GM21515 (cell line): Measurements from ENCODE around the gene LCNL1.

Experiments
- ATAC-seq: cut with Tn5 transposase; IDR thresholded peaks from one replicate; pipeline ENCODE4 v1.9.1; 2021; ENCODE audit not compliant: unreplicated experiment

Gene LCNL1

DNA sequence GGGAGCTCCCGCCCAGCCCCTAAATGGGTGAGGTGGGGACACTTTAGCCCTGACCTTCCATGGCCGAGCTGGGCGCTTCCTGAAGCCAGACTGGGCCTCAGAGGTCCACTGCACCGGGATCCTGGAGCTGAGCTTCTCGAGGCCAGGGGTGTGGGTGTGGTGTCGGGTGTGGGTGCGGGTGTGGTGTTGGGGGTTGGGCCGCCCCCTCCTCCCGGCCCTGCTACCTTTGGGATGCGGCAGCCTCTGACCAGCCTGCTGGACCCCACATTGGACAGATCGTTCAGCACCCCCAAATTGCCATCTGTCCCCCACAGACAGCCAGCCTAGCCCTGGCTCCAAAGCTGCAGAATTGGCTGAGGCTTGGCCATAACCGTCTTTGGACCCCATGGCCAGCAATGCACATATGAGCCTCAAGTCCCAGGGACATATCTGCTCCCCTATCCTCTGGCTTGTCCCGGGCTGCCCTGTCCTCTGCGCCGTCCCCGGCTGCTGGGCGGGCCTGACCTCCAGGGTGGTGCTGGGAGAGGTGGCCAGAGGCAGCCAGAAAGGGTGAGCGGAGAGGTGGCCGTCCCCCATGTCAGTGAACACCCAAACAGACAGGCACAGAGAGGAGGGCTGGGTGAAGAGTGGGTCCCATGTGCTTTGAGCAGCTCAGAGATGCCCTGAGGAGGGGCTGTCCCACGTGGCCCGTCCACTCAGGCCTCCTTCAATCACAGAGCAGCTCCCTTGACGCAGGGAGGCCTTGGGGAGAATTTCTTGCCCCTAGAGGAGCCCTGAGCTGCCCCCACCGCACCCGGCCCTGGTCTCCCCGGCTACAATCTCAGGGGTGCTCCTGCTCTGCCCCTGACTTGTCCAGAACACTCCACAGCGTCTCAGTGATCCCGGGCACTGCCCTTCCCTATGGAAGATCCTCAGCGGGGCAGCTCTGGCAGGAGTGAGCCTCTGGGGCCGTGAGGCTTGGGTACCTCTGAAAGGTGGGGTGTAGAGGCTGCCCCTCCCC lies 8.9 kb upstream of the LCNL1 start:
- ATAC-seq = no peak

DNA sequence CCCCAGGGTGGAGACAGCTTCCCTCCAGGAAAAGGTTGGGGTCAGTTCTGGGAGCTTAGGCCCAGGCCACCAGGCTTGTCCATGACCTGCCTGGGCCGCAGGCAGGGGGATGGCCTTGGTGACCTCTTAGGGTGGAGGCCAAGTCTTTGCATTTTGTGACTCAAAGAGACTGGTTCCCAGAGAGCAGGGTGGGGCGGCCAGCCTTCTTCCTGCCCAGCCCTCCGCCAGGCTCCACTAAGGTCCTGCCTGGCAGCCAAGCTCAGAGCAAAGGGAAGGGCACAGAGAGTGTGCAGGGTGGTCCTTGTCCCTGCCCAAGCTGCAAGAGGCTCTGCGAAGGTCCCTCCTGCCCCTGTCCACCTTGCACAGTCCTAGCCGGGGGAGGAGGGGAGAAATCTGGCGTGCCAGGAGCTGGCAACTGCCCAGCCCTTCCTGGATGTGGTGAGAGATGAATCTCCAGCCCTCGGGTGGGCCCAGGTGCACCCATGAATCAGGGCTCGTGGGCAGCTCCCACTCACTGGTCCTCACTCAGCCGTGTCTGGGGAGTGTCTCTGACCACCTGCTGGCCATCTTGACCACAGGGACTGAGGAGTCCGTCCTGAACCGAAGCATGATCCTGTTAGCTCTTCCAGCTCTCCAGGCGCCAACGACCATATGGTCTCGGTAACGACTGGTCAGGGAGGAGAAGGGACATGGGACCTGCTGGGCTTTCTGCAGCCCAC lies 7.8 kb upstream of the LCNL1 start:
- ATAC-seq = no peak

DNA sequence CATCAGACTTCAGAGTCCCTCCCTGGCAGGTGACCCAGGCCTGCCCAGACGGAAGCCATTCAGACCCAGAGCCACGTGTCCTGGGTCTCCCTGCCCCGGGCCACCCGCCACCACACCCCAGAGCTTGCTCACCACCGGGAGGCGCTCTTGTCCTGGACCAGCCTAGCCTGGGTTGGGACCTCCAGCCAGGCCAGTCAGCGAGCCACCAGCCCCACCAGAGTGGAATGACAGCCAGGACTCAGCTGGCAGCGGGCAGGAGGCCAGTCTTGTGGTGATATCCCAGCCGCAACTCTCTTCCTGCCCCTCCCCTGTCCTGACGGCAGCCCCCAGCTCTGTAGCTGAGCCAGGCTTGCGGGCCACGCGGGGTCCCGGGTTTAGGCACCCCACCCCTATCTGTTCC lies 7.1 kb upstream of the LCNL1 start:
- no peak for ATAC-seq

DNA sequence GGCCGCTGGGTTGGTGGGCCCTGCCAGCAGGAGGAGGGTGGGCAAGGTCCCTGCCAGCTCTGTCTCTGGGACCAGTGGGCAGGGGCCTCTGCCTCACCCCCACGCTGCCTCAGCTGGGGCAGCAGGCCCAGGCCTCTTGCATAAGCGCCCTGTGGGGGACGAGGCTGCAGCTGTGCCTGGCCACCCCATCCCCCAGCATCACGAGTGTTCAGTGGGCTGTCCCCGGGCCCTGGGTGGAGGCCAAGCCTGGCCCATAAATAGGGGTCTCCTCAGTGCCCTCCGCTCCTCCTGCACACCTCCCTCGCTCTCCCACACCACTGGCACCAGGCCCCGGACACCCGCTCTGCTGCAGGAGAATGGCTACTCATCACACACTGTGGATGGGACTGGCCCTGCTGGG lies 5.6 kb upstream of the LCNL1 start, which contains the start of gene PTGDS:
Gene PTGDS, plus strand, starts transcription at position 282 of the 400 bp plus-strand sequence. Its CDS starts 75 bp downstream, at position 357.
- no peak for ATAC-seq

DNA sequence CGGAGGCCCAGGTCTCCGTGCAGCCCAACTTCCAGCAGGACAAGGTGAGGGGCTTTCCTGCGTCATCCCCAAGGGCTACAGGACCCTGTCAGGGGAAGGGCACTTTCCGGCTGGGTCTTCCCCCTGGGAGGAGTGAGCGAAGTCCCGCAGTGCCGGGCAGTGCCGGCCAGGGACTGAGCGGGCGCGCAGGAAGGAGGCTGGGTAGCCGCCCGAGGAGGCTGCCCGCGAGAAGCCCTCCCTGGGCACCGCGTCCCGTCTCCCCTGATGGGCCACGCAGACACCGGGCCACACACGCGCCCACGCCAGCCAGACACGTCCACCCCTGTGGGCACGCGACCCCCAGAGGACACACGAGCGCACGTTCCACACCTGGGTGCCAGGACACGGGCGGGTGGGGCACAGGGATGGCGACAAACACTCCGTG lies 5.1 kb upstream of the LCNL1 start:
- ATAC-seq = no peak

DNA sequence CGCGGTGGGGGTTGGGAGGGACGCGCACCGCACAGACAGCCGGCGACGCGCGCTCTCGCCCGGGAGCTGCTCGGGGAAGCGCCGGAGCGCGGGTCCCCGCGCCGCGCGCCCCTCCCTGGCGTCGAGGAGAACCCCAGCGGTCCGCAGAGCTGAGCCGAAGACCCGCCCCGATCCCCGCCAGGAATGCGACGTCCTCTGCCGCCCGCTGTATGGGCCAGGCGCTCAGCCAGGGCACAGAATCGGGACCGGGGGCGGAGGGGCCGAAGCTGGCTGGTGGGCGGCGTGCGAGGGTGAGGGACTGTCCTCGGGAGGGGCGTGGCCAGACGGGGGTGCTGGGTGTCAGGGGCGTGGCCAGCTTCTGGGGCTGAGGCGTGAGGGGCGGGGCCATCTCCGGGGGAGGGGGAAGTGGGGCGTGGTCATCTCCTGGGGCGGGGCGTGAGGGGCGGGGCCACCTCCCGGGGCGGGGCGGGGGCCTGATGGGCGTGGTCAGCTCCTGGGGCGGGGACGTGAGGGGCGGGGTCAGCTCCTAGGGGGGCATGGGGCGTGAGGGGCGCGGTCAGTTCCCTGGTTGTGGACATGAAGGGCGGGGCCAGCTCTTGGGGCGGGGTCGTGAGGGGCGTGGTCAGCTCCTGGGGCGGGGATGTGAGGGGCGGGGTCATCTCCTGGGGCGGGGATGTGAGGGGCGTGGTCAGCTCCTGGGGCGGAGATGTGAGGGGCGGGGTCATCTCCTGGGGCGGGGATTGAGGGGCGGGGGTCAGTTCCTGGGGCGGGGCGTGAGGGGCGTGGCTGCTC lies 4.5 kb upstream of the LCNL1 start:
- ATAC-seq = no peak

DNA sequence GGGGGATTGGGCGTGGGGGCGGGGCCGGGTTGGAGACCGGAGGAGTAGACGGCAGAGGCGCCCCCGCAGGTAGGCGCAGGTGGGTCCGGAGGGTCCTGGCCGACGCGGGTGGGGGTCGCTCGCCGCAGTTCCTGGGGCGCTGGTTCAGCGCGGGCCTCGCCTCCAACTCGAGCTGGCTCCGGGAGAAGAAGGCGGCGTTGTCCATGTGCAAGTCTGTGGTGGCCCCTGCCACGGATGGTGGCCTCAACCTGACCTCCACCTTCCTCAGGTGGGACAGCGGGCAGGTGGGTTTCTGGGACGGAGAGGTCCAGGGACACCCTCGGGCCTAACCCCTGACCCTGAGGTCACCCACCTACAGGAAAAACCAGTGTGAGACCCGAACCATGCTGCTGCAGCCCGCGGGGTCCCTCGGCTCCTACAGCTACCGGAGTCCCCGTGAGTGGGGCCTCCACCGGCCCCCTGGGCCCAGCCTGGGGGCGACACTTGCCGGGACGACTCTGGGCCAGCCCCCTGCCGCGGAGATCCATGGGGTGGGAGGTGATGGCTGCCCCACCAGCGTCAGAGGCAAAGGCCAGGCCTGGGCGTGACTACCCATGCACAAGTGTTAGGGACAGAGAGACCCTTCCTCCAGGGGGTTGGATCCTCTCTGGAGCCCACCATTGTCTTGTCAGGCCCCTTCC lies 3.8 kb upstream of the LCNL1 start:
- ATAC-seq = no peak

DNA sequence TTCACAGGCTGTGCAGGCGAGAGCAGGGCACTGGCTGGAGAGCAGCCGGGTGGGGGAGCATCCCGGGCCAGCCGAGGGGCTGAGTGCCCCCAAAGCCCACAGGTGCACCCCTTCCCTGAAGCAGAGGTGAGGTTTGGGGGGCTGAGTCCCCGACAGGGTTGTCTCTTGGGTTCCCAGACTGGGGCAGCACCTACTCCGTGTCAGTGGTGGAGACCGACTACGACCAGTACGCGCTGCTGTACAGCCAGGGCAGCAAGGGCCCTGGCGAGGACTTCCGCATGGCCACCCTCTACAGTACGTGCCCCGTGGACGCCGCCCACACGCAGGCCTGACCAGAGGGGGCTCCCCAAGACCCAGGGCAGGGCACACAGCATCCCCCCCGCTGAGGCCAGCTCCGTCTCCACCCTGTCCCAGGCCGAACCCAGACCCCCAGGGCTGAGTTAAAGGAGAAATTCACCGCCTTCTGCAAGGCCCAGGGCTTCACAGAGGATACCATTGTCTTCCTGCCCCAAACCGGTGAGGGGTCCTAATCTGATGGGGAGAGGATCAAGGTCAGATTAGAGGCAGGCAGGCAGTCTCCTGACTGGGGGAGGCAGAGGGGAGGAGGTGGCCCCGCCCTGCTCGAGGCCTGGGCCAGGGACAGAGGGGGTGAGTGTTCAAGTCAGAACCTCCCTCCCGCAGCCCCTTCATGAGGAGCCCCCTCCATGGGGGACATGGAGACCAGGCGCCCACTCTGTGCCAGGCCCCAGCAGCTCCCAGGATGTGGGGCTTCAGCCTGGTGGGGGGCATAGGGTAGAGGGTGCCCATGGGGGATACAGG lies 2.8 kb upstream of the LCNL1 start:
- no peak for ATAC-seq

DNA sequence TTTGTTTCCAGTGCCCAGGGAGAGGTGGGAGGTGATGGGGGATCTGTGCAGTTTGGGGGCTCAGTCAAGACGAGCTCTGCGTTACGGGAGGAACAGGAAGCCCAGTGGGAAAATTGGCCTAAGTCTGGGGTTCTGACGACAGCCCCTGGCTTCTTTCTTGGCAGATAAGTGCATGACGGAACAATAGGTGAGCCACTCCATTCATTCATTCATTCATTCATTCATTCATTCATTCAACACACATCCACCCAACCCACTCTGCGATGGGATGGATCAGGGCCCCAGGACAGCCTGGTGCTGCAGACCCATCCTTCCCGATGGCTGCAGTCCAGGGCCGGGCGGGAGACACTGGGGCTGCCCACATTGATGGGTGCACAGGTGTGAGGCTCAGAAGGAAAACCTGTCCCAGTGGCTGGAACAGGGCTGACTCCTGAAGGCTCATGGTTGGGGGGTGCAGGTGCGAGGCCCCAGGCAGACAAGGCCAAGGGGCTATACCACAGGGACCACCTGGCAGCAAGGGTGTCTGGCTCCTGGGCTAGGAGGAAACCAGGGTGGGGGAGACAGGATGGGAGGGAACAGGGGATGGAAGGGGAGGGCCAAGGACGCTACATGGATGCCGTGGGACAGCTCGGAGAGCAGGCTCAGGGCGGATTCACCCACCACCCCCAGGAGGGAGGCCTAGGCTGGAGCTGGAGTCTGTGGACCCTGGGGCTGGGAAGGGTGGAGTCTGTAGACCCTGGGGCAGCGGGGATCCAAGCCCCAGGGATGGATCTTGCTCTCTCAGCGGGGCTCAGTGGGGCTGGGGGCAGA lies 1.9 kb upstream of the LCNL1 start:
- ATAC-seq = no peak

DNA sequence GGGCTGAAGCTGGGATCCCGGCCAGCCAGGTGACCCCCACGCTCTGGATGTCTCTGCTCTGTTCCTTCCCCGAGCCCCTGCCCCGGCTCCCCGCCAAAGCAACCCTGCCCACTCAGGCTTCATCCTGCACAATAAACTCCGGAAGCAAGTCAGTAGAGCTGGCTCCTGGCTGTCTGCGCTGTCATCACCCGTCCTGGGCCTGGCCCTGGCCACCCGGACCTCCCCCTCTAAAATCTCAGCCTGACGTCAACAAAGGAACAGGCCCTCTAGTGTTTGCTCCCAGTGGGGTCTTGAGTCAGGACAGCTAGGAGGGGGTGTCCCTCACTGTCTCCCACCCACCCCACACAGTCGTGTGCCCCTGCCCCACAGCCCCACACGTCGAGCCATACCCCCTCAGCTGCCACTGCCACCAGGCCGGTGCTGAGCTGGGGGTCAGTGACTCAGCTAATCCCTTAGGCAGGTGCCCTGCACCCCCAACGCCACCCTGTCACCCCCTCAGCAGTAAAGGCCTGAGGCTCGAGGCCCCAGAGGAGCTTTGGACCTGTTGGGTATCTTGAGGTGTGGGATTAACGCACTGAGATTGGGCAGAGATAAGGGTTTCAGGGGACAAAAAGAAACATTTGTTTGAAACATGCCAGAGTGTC lies 1.1 kb upstream of the LCNL1 start:
- ATAC-seq = no peak

DNA sequence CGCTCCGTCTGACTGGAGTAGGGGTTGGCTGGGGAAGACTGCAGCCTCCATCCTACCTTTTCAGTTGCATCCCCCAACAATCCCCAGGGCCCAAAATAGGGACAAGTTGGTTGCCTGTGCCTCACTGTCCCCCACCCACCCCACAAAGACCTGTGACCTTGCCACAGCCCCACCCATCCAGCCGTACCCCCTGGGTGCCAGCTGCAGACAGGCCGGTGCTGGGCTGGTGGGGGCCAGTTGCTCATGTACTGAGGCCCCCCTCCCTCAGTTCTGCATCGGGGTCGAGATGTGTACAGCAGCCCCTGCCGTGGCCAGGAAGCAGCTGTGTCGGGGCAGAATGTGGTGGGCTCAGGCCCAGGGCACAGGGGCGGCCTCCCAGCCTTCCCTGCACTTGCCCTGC lies 374 bp downstream of the LCNL1 start:
- ATAC-seq = no peak

DNA sequence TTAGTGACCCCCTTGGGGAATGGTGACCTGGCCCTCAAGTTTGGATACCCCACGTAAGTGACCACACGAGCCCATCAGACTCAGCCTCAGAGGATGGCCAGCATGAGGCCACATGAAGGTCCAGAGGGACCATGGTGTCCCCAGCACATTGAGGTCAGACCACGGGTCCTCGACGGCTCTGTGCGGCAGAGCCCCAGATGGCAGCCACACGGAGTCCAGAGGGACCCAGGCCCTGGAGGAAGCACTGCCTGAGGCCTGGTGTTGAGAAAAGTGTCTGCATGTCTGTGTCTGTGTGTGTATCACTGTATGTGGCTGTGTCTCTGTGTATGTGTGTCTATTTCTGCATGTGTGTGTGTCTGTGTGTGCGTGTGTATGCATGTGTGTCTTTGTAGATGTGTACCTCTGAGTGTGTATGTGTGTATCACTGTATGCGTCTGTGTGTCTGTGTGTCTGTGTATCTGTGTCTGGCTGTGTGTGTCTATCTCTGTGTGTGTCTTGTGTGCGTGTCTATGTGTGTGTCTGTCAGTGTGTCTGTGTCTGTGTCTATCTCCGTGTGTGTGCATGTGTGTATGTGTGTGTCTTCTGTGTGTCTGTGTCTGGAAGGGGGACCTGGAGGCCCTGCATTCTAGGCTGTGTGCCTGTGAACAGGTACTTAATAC lies 992 bp downstream of the LCNL1 start:
- ATAC-seq = no peak

DNA sequence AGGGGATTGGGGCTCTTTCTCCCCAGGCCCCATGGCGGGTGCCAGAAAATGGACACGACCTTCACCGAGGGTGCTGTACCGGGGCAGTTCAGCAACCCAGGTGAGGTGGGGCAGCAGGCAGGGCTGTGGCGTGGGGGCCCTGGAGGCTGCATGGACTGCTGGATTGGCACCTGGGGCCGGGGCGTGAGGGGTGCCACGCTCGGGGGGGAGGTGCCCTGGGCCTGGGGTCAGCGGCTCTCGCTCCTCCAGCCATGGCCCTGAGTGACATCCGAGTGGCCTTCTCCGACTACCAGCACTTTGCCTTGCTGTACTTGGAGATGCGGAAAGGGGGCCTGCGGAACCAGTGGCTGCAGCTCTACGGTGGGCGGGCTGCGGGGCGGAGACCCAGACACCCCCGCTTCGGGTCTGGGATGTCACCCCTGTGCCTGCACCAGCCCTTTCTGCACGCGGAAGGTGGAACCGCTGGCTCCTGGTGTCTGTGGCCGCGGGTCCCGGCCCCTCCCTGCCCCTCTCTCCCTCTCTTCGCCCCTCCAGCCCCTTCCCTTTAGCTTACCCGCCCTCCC lies 1.8 kb downstream of the LCNL1 start:
- ATAC-seq = no peak

DNA sequence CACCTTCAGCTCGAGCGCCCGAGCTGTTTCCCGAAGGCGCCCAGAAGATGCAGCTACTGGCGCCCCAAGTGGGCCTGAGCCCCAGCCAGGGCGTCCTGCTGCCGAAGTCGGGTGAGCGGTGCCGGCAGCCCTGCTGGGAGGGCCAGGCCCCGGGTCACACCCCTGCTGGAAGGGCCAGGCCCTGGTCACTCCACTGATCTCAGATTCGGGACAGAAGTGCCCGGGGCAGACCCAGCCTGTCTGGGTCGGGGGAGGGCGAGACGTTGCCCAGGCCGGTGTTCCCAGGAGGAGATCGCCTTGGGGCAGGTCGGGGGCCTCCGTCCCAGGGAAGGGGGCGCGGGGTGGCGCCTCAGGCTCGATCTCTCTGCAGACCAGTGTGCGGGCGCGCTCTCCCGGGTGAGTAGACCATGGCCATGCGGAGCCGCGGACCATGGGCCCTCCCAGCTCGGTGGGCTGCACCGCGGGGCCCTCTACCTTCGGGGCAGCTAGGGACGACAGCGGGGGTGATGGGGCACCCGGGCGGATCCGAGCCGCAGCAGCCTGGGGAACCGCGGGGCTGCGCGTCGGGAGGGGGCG lies 2.3 kb downstream of the LCNL1 start:
- ATAC-seq = no peak

DNA sequence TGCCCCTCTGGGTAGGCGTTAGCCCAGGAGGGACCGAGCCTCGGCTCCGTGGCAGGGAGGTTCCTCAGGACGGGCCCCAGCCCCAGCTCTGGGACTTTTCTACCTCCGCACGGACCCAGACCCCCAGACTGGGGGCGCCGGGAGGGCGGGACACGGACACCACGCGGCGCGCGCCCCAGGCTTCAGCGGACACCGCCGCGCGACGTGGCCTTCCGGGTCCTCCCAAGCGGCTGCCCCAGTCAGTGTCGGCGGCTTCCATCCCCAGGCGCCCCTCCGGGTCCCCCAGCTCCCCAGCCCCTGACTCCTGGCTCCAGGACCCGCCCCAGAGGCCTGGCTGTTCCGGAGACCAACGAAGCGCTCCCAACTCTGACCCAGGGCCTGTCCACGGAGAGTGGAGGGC lies 3.1 kb downstream of the LCNL1 start:
- no peak for ATAC-seq

DNA sequence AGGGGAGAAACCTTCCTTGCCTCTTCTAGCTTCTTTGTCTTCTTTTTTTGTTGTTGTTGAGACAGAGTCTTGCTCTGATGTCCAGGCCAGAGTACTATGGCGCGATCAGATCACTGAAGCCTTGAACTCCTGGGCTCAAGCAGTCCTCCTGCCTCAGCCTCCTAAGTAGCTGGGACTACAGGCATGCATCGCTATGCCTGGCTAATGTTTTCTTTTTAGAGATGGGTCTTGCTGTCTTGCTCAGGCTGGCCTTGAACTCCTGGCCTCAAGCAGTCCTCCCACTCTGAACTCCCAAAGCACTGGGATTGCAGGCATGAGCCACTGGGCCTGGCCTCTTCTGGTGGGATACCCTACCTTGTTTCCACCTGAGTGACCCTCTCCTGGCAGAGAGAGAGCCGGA lies 6.1 kb downstream of the LCNL1 start:
- ATAC-seq = no peak

DNA sequence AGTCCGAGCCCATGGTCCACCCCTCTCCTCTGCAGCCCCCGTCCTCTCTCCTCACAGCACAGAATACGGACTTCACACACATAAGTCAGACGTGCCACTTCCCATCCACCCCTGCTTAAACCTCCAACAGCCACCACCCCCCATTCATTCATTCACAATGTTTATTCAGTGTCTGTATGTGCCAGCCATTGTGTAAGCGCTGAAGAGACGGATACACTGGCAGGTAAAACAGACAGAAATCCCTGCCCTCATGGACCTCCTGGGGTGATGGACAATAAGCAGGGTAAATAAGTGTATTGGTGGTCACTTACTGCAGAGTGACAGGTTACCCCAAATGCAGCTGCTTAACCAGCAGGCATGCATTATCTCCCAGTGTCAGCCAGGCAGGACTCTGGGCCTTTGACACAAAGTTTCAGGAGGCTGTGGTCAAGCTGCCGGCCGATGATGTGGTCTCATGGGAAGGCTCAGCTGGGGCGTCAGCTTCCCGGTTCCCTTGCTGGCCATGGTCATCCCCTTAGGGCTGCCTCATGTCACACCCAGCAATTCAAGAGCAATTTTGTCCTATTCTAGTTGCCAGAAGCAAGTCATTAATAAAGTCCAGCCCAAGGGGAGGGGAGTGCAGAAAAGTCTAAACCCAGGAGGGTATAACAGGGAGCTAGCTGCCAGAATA lies 7.6 kb downstream of the LCNL1 start:
- no peak for ATAC-seq
